Neural cell (in vitro differentiated cells): Measurements from ENCODE around the gene EMILIN3. TPM values are rescaled to one million over a fixed set of nuclear protein-coding genes. Genes with fewer than 3 reads are reported as not detected.
"Not testable (repeated sequence)": the region's sequence is repeated elsewhere in the genome, so short reads cannot be mapped to it uniquely, and the experiment has no call there.

Source experiments
- H2AFZ ChIP-seq: fragments of 200-600, 300-800 bp; sonication (generic), shearing (Covaris generic); 2 replicates; pipeline ENCODE4 v1.6.0; 2014; ENCODE audit warnings: low read depth, mild to moderate bottlenecking, antibody characterized with exemption, low read length, moderate library complexity
- H3F3A ChIP-seq: fragments of 200-600 bp; shearing (Covaris generic); 2 replicates; pipeline ENCODE4 v1.6.1; 2016; ENCODE audit warnings: mild to moderate bottlenecking, moderate library complexity, mixed read lengths, antibody characterized with exemption, low read length; ENCODE audit not compliant: insufficient read depth, poor library complexity, severe bottlenecking
- H3K27ac ChIP-seq: fragments of 200-600, 300-800 bp; sonication (generic), shearing (Covaris generic); 2 replicates; pipeline ENCODE4 v1.5.1; 2014; ENCODE audit warnings: mild to moderate bottlenecking, low read length, moderate library complexity
- H3K27me3 ChIP-seq: fragments of 300-800, 200-600 bp; sonication (generic), shearing (Covaris generic); 2 replicates; pipeline ENCODE4 v1.6.0; 2014; ENCODE audit warnings: mild to moderate bottlenecking, low read depth, low read length, moderate library complexity; ENCODE audit not compliant: insufficient read depth
- H3K36me3 ChIP-seq: fragments of 300-800, 200-600 bp; sonication (generic), shearing (Covaris generic); 2 replicates; pipeline ENCODE4 v1.5.1; 2014; ENCODE audit warnings: mild to moderate bottlenecking, antibody characterized with exemption, low read length, moderate library complexity; ENCODE audit not compliant: insufficient read depth
- H3K4me2 ChIP-seq: fragments of 300-800, 200-600 bp; sonication (generic), shearing (Covaris generic); 2 replicates; pipeline ENCODE4 v1.6.0; 2014; ENCODE audit warnings: mild to moderate bottlenecking, low read length
- H3K4me3 ChIP-seq: fragments of 300-800, 200-600 bp; sonication (generic), shearing (Covaris generic); 2 replicates; pipeline ENCODE4 v1.5.1; 2014; ENCODE audit warnings: mild to moderate bottlenecking, low read length, moderate library complexity
- H3K79me2 ChIP-seq: fragments of 200-600 bp; shearing (Covaris generic); replicated peaks from 2 replicates; pipeline ENCODE4 v1.6.0; 2014; ENCODE audit warnings: mild to moderate bottlenecking, low read length, moderate library complexity; ENCODE audit not compliant: insufficient read depth
- H3K9ac ChIP-seq: fragments of 300-800, 200-600 bp; sonication (generic), shearing (Covaris generic); 2 replicates; pipeline ENCODE4 v1.6.1; 2016; ENCODE audit warnings: mild to moderate bottlenecking, low read length, mixed read lengths
- H3K9me2 ChIP-seq: fragments of 200-600 bp; shearing (Covaris generic); 2 replicates; pipeline ENCODE4 v1.6.1; 2016; ENCODE audit warnings: mild to moderate bottlenecking, low read length, mixed read lengths; ENCODE audit not compliant: insufficient read depth
- H3K9me3 ChIP-seq: fragments of 200-600, 300-800 bp; sonication (generic), shearing (Covaris generic); 2 replicates; pipeline ENCODE4 v1.6.1; 2016; ENCODE audit warnings: mild to moderate bottlenecking, mixed run types, low read length, moderate library complexity, mixed read lengths
- H4K20me1 ChIP-seq: fragments of 200-600 bp; shearing (Covaris generic); 2 replicates; pipeline ENCODE4 v1.6.1; 2016; ENCODE audit warnings: mild to moderate bottlenecking, mixed run types; ENCODE audit not compliant: insufficient read depth
- CTCF ChIP-seq: fragments of 450-650 bp; IDR thresholded peaks from 2 replicates; pipeline ENCODE4 v1.5.1; 2014; ENCODE audit warnings: antibody characterized with exemption, mild to moderate bottlenecking, moderate library complexity; ENCODE audit not compliant: poor library complexity, severe bottlenecking
- EP300 ChIP-seq: fragments of 450-650 bp; conservative IDR thresholded peaks from 2 replicates; pipeline ENCODE4 v1.6.1; 2014; ENCODE audit warnings: antibody characterized with exemption, mild to moderate bottlenecking, moderate library complexity; ENCODE audit not compliant: poor library complexity, severe bottlenecking
- EZH2 ChIP-seq: fragments of 200-600, 300-800 bp; shearing (Covaris generic), sonication (generic); IDR thresholded peaks from 2 replicates; pipeline ENCODE4 v1.6.1; 2014; ENCODE audit warnings: antibody characterized with exemption, low read length, borderline replicate concordance, mild to moderate bottlenecking; ENCODE audit not compliant: insufficient read depth, poor library complexity, severe bottlenecking
- MXI1 ChIP-seq: fragments of 450-650 bp; conservative IDR thresholded peaks from 2 replicates; pipeline ENCODE4 v1.6.1; 2014; ENCODE audit warnings: antibody characterized with exemption, mild to moderate bottlenecking; ENCODE audit not compliant: poor library complexity, severe bottlenecking
- POLR2AphosphoS5 ChIP-seq: IDR thresholded peaks from 2 replicates; pipeline ENCODE4 v1.6.1; 2012
- RAD21 ChIP-seq: fragments of 450-650 bp; conservative IDR thresholded peaks from 2 replicates; pipeline ENCODE4 v1.6.1; 2014; ENCODE audit warnings: antibody characterized with exemption, mild to moderate bottlenecking, moderate library complexity
- REST ChIP-seq: IDR thresholded peaks from 2 replicates; pipeline ENCODE4 v1.6.1; 2012; ENCODE audit warnings: borderline replicate concordance
- SMC3 ChIP-seq: fragments of 450-650 bp; conservative IDR thresholded peaks from 2 replicates; pipeline ENCODE4 v1.6.1; 2014; ENCODE audit warnings: antibody characterized with exemption, mild to moderate bottlenecking, moderate library complexity; ENCODE audit not compliant: poor library complexity
- TAF1 ChIP-seq: IDR thresholded peaks from 2 replicates; pipeline ENCODE4 v1.6.1; 2012; ENCODE audit warnings: low read depth
- polyA plus RNA-seq: library from polyadenylated mRNA; depleted of rRNA; stranded (reverse); fragments of >200 nt; gene quantifications from 2 replicates; pipeline ENCODE4 v1.2.3, GENCODE V29; 2014

Gene EMILIN3
- polyA plus RNA-seq, 1 donor from 2014 or later = 0.30 TPM

- no peaks in the 10 kb centered on the region for H3F3A ChIP-seq
- no peaks in the 10 kb centered on the region for H3K36me3 ChIP-seq
- H3K4me2 ChIP-seq = peak overlapping the region; percentile 66
- H3K9me2 ChIP-seq = no peaks in the 10 kb centered on the region
- H3K4me3 ChIP-seq = peak overlapping the region; percentile 91
- H3K79me2 ChIP-seq = peaks cover 15% of the 10 kb centered on the region
- H3K9ac ChIP-seq = no peak overlapping the region
- H4K20me1 ChIP-seq = no peaks in the 10 kb centered on the region
- no peak overlapping the region for H2AFZ ChIP-seq
- no peak overlapping the region for H3K27ac ChIP-seq
- no peaks in the 10 kb centered on the region for H3K27me3 ChIP-seq
- TF ChIP-seq SMC3 = no peak
- TF ChIP-seq REST = no peak
- TF ChIP-seq MXI1 = no peak
- no peak for TF ChIP-seq POLR2AphosphoS5
- no peak for TF ChIP-seq RAD21
- no peaks in the 10 kb centered on the region for H3K9me3 ChIP-seq
Measured at GRCh38 chr20:41316051-41316450, 50.6 kb downstream of the EMILIN3 start.

GRCh38 chr20:41314386-41314785 lies 52.2 kb downstream of the EMILIN3 start:
- Histone ChIP-seq H3K4me2 (no peak overlapping the region), H3K79me2 (peaks cover 21% of the 10 kb centered on the region)

GRCh38 chr20:41312009-41312408 lies 54.6 kb downstream of the EMILIN3 start:
- peaks cover 21% of the 10 kb centered on the region for H3K79me2 ChIP-seq
- H3K4me3 ChIP-seq, H3F3A ChIP-seq, H2AFZ ChIP-seq, H4K20me1 ChIP-seq, H3K27ac ChIP-seq, H3K36me3 ChIP-seq, H3K27me3 ChIP-seq, H3K9me3 ChIP-seq, H3K9ac ChIP-seq, H3K4me2 ChIP-seq, H3K9me2 ChIP-seq: not testable (repeated sequence)

More at GRCh38 chr20:41314386-41314785, 52.2 kb downstream of the EMILIN3 start:
- Histone ChIP-seq H3K9me2 (no peaks in the 10 kb centered on the region), H3K4me3 (no peak overlapping the region), H3K9ac (no peak overlapping the region), H3K9me3 (no peaks in the 10 kb centered on the region), H3K27me3 (no peaks in the 10 kb centered on the region), H3K27ac (no peak overlapping the region), H4K20me1 (no peaks in the 10 kb centered on the region), H2AFZ (no peak overlapping the region), H3K36me3 (no peaks in the 10 kb centered on the region), H3F3A (no peaks in the 10 kb centered on the region)
- no peak for TF ChIP-seq EZH2
- no peak for TF ChIP-seq TAF1
- no peak for TF ChIP-seq RAD21
- no peak for TF ChIP-seq REST
- TF ChIP-seq EP300 = no peak
- no peak for TF ChIP-seq POLR2AphosphoS5
- TF ChIP-seq MXI1 = no peak
- no peak for TF ChIP-seq CTCF
